A673 (cell line): ENCODE data around the gene E2F7. TPM values are rescaled to one million over a fixed set of nuclear protein-coding genes. Genes with fewer than 3 reads are reported as not detected.

Experiments
- BruUV-seq: library from RNA; stranded (reverse); fragments of 400-500 nt; replicated peaks from 2 replicates; lab custom pipeline; 2021; lab: Mats Ljungman, UMichigan
- CTCF ChIA-PET: fragments of 300-600 bp; sonication (Branson Sonifier 250); formaldehyde crosslinking; loops from one replicate; lab custom pipeline; 2022; ENCODE audit warnings: antibody characterized with exemption; lab: Charles Lee
- POLR2A ChIA-PET: fragments of 300-600 bp; sonication (Branson Sonifier 250); formaldehyde crosslinking; loops from one replicate; lab custom pipeline; 2022; ENCODE audit warnings: antibody characterized with exemption; ENCODE audit not compliant: low non-redundant PET; lab: Charles Lee
- DNase-seq: peaks from one replicate; pipeline ENCODE4 v3.0.0-alpha.2; 2015; ENCODE audit warnings: low spot score
- H3K27ac ChIP-seq: fragments of 200-600 bp; sonication (generic); 2 replicates; pipeline ENCODE4 v1.5.1; 2016; ENCODE audit warnings: mixed run types, low read depth, mild to moderate bottlenecking, mixed read lengths, antibody characterized with exemption, low read length; ENCODE audit not compliant: poor library complexity, severe bottlenecking
- H3K27me3 ChIP-seq: fragments of 200-600 bp; sonication (generic); replicated peaks from 2 replicates; pipeline ENCODE4 v1.6.1; 2017; ENCODE audit warnings: mixed run types, low read depth, mild to moderate bottlenecking, mixed read lengths, antibody characterized with exemption, low read length; ENCODE audit not compliant: insufficient read depth, poor library complexity
- H3K36me3 ChIP-seq: fragments of 200-600 bp; sonication (generic); 2 replicates; pipeline ENCODE4 v1.6.1; 2016; ENCODE audit warnings: mixed run types, mild to moderate bottlenecking, mixed read lengths, antibody characterized with exemption, low read length; ENCODE audit not compliant: insufficient read depth, poor library complexity, severe bottlenecking
- H3K4me1 ChIP-seq: fragments of 200-600 bp; sonication (generic); 2 replicates; pipeline ENCODE4 v1.6.1; 2017; ENCODE audit warnings: mixed run types, mild to moderate bottlenecking, mixed read lengths, antibody characterized with exemption, low read length; ENCODE audit not compliant: insufficient read depth, poor library complexity, severe bottlenecking
- H3K4me3 ChIP-seq: fragments of 200-600 bp; sonication (generic); 2 replicates; pipeline ENCODE4 v1.5.1; 2016; ENCODE audit warnings: low read depth, mixed run types, mild to moderate bottlenecking, mixed read lengths, low read length; ENCODE audit not compliant: poor library complexity, severe bottlenecking
- H3K9me3 ChIP-seq: fragments of 200-600 bp; sonication (generic); 2 replicates; pipeline ENCODE4 v1.6.1; 2016; ENCODE audit warnings: mixed run types, low read depth, mild to moderate bottlenecking, mixed read lengths, antibody characterized with exemption, low read length; ENCODE audit not compliant: poor library complexity, severe bottlenecking
- EZH2 ChIP-seq: fragments of 200-600 bp; sonication (generic); IDR thresholded peaks from 2 replicates; pipeline ENCODE4 v1.6.1; 2017; ENCODE audit warnings: borderline replicate concordance, low read depth, mild to moderate bottlenecking, mixed read lengths, antibody characterized with exemption, low read length; ENCODE audit not compliant: poor library complexity, severe bottlenecking
- intact Hi-C: fragments of 100-400 bp; cut with micrococcal nuclease; formaldehyde crosslinking; loops from one replicate; pipeline ENCODE4 v1.10.0; 2022; ENCODE audit not compliant: unreplicated experiment
- total RNA-seq: library from RNA; stranded (reverse); gene quantifications from 2 replicates; pipeline ENCODE4 v1.2.3, GENCODE V29; 2021
- TF ChIP-seq, protein P1 (sequence below): fragments of 300-800, 200-600 bp; sonication (generic); conservative IDR thresholded peaks from 2 replicates; pipeline ENCODE4 v1.5.1; 2017; ENCODE audit warnings: low read depth, mild to moderate bottlenecking, antibody characterized with exemption, low read length, moderate library complexity, mixed read lengths

Gene E2F7
- total RNA-seq, 1 experiment from 2014 or later, result 26.7 TPM

DNA sequence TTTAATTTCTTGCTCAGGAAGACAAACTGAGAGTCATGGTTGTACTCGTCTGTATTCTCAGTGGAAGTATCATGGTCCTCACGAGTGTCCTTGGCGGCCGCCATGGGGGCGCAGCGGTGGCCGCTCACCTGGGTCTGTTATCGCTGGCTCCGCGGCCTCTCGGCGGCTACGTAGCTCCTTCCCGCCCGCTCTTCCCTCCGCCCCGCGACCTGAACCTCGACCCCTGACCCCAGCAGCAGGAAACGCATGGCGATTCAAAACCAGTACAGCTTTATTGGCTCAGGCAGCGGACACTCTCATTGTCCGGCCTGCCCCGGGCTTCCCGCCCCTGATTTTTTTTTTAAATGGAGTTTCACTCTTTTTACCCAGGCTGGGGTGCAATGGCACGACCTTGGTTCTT, 80.8 kb downstream of the E2F7 start:
- peaks cover 10% of the 10 kb centered on the region for H3K4me1 ChIP-seq
- TF ChIP-seq, protein P1, sequence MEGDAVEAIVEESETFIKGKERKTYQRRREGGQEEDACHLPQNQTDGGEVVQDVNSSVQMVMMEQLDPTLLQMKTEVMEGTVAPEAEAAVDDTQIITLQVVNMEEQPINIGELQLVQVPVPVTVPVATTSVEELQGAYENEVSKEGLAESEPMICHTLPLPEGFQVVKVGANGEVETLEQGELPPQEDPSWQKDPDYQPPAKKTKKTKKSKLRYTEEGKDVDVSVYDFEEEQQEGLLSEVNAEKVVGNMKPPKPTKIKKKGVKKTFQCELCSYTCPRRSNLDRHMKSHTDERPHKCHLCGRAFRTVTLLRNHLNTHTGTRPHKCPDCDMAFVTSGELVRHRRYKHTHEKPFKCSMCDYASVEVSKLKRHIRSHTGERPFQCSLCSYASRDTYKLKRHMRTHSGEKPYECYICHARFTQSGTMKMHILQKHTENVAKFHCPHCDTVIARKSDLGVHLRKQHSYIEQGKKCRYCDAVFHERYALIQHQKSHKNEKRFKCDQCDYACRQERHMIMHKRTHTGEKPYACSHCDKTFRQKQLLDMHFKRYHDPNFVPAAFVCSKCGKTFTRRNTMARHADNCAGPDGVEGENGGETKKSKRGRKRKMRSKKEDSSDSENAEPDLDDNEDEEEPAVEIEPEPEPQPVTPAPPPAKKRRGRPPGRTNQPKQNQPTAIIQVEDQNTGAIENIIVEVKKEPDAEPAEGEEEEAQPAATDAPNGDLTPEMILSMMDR, result no peak
- TF ChIP-seq EZH2, result no peak
- BruUV-seq, result no TSS peak
- DNase-seq, result no peak
- intact Hi-C loops, result no loop called here
- H3K4me3 ChIP-seq, result no peak overlapping the region
- POLR2A ChIA-PET, result no interaction called here
- H3K27ac ChIP-seq, result no peak overlapping the region
- no peaks in the 10 kb centered on the region for H3K27me3 ChIP-seq
- no peaks in the 10 kb centered on the region for H3K36me3 ChIP-seq
- peaks cover 15% of the 10 kb centered on the region for H3K9me3 ChIP-seq
- CTCF ChIA-PET, result no interaction called here

DNA sequence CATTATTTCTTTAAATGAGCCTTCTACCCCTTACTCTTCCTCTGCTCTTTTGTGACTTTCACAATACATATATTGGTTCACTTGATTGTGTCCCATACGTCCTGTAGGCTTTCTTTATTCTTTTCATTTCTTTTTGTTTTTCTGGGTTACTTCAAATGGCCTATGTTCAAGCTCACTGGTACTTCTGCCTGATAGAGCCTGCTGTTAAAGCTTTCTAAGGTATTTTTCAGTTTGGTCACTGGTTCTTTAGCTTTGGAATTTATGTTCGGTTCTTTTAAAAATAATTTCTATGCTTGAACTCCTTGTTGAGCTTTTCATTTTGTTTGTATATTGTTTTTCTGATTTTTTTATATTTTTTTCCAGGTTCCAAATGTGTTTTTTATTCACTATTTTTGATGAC, 81.9 kb downstream of the E2F7 start:
- H3K27me3 ChIP-seq, result no peaks in the 10 kb centered on the region
- TF ChIP-seq, protein P1, result no peak
- TF ChIP-seq EZH2, result no peak
- H3K27ac ChIP-seq, result no peak overlapping the region
- no peaks in the 10 kb centered on the region for H3K36me3 ChIP-seq
- ChIA-PET CTCF (no interaction called here), POLR2A (no interaction called here)
- no peak for DNase-seq
- peaks cover 10% of the 10 kb centered on the region for H3K4me1 ChIP-seq
- intact Hi-C loops, result no loop called here
- H3K9me3 ChIP-seq, result peaks cover 15% of the 10 kb centered on the region
- BruUV-seq, result no TSS peak
- no peak overlapping the region for H3K4me3 ChIP-seq

DNA sequence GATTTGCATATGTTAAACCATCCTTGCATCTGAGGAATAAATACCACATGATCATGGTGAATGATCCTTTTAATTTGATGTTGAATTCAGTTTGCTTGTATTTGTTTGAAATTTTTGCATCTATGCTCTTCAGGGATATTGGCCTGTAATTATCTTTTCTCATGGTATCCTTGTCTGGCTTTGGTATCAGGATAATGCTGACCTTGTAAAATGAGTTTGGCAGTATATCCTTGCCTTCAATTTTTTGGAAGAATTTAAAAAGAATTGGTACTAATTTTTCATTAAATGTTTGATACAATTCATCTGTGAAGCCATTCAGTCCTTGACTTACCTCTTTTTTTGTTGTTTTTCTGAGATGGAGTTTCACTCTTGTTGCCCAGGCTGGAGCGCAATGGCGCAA, 85.2 kb downstream of the E2F7 start:
- no peak for DNase-seq
- no TSS peak for BruUV-seq
- no peak for TF ChIP-seq EZH2
- TF ChIP-seq, protein P1, result no peak
- ChIA-PET CTCF (no interaction called here), POLR2A (no interaction called here)
- peaks cover 15% of the 10 kb centered on the region for H3K9me3 ChIP-seq
- H3K4me1 ChIP-seq, result no peaks in the 10 kb centered on the region
- H3K36me3 ChIP-seq, result no peaks in the 10 kb centered on the region
- intact Hi-C loops, result no loop called here
- no peak overlapping the region for H3K4me3 ChIP-seq
- no peak overlapping the region for H3K27ac ChIP-seq
- no peaks in the 10 kb centered on the region for H3K27me3 ChIP-seq
